Endodermal cell (in vitro differentiated cells): ENCODE data around the gene MYLK4. TPM values are rescaled to one million over a fixed set of nuclear protein-coding genes. Genes with fewer than 3 reads are reported as not detected.

Source experiments
- DNase-seq: peaks from one replicate; pipeline ENCODE4 v3.0.0-alpha.2; 2017
- H3K27ac ChIP-seq: 2 replicates; pipeline ENCODE4 v1.5.1; 2013; ENCODE audit warnings: mild to moderate bottlenecking, low read depth, low read length, moderate library complexity
- H3K27me3 ChIP-seq: 2 replicates; pipeline ENCODE4 v1.6.1; 2013; ENCODE audit warnings: mild to moderate bottlenecking, low read length, moderate library complexity; ENCODE audit not compliant: insufficient read depth, control insufficient read depth, poor library complexity, severe bottlenecking
- H3K36me3 ChIP-seq: 2 replicates; pipeline ENCODE4 v1.7.0; 2013; ENCODE audit warnings: mild to moderate bottlenecking, low read length, moderate library complexity; ENCODE audit not compliant: control insufficient read depth, insufficient read depth
- H3K4me1 ChIP-seq: one replicate; pipeline ENCODE4 v1.7.0; 2013; ENCODE audit warnings: low read length; ENCODE audit not compliant: control insufficient read depth, insufficient read depth
- H3K4me3 ChIP-seq: 2 replicates; pipeline ENCODE4 v1.5.1; 2013; ENCODE audit warnings: mild to moderate bottlenecking, low read length, moderate library complexity
- H3K9ac ChIP-seq: 2 replicates; pipeline ENCODE4 v1.6.1; 2013; ENCODE audit warnings: mild to moderate bottlenecking, low read length, moderate library complexity; ENCODE audit not compliant: poor library complexity, severe bottlenecking; ENCODE audit errors: extremely low read depth
- H3K9me3 ChIP-seq: 2 replicates; pipeline ENCODE4 v1.6.1; 2013; ENCODE audit warnings: mild to moderate bottlenecking, low read length, moderate library complexity; ENCODE audit not compliant: control insufficient read depth
- H3K27ac Mint-ChIP-seq: 2 replicates; pipeline ENCODE4 v1.8.0; 2020; ENCODE audit warnings: mixed read lengths
- H3K27me3 Mint-ChIP-seq: 2 replicates; pipeline ENCODE4 v1.8.0; 2021; ENCODE audit warnings: mild to moderate bottlenecking, mixed read lengths; ENCODE audit not compliant: insufficient read depth
- H3K36me3 Mint-ChIP-seq: 2 replicates; pipeline ENCODE4 v1.8.0; 2020; ENCODE audit warnings: low read depth, mixed read lengths
- H3K4me1 Mint-ChIP-seq: 2 replicates; pipeline ENCODE4 v1.8.0; 2020; ENCODE audit warnings: mixed read lengths
- H3K4me3 Mint-ChIP-seq: 2 replicates; pipeline ENCODE4 v1.8.0; 2020; ENCODE audit warnings: mild to moderate bottlenecking, moderate library complexity, mixed read lengths
- H3K9me3 Mint-ChIP-seq: 2 replicates; pipeline ENCODE4 v1.8.0; 2020; ENCODE audit warnings: mild to moderate bottlenecking, mixed read lengths
- WGBS, 2 experiments: methylation state at CpG; one replicate each; pipeline versions ENCODE4 v1.1.5 to v1.1.7; 2013; ENCODE audit warnings: missing lambda C conversion rate in 2 of 2, mixed read lengths in 1 of 2; ENCODE audit not compliant: insufficient coverage in 1 of 2, insufficient read length in 1 of 2; 5-methylcytosine and 5-hydroxymethylcytosine counted together
- total RNA-seq, 2 donors: library from RNA; stranded (reverse); fragmentation: NEBNext Ultra II Directional in 1 of 2; extraction: Animal tissue kit (Norgen Biotek cat#: 25700) in 1 of 2; gene quantifications; 2 replicates in 1 of 2; 3 replicates in 1 of 2; pipeline ENCODE4 v1.2.1, GENCODE V29; 2021
- TF ChIP-seq, protein P1 (sequence below): fragments of 200-600 bp; sonication (generic); conservative IDR thresholded peaks from 2 replicates; pipeline ENCODE4 v1.5.0; 2021; ENCODE audit warnings: antibody characterized with exemption, mild to moderate bottlenecking

MYLK4 gene
- total RNA-seq, 2 donors from 2014 or later = 0.18 to 0.20 TPM

DNA sequence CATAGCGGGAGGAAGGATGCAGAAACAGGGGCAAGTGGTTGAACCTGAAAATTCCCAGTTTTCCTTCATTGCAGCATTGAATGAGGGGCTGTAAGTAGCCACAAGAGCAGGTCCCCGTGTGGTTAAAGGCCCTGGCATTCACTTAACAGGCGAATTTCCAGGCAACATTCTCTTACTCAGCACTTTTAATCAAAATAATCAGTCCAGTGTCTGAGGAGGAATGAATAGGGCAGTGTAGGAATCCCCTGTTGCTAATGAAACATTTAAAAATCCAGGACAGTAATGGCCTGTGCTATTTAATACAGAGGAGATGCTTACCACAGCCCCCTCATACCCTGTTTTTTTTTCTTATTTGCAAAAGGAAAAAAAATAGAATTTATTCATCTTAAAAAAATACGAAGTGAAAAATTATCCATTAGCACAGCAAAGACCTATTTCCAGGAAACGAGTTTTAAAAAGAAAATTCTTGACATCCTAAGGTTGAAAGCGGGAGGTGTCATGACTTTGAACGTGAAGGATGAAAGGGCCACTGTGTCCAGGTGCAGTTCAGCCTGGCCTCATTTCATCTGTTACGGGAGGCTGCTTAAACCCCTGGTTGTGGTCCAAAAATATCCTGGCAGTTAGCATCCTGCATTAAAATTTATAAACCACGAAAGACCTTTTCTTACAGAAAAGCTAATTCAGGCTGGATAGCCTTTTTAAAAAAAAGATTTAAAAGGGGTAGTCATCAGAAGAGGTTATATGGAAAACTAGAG lies 20.2 kb downstream of the MYLK4 start:
- H3K9me3 ChIP-seq = no peaks in the 10 kb centered on the region
- peaks cover 19% of the 10 kb centered on the region for H3K4me1 ChIP-seq
- H3K36me3 ChIP-seq = no peaks in the 10 kb centered on the region
- no peak overlapping the region for H3K27ac ChIP-seq
- H3K4me3 ChIP-seq = no peak overlapping the region
- no peak for DNase-seq
- H3K36me3 Mint-ChIP-seq = no peaks in the 10 kb centered on the region
- peaks cover 50% of the 10 kb centered on the region for H3K4me1 Mint-ChIP-seq
- H3K27me3 ChIP-seq = no peaks in the 10 kb centered on the region
- no peak overlapping the region for H3K4me3 Mint-ChIP-seq
- TF ChIP-seq, protein P1, sequence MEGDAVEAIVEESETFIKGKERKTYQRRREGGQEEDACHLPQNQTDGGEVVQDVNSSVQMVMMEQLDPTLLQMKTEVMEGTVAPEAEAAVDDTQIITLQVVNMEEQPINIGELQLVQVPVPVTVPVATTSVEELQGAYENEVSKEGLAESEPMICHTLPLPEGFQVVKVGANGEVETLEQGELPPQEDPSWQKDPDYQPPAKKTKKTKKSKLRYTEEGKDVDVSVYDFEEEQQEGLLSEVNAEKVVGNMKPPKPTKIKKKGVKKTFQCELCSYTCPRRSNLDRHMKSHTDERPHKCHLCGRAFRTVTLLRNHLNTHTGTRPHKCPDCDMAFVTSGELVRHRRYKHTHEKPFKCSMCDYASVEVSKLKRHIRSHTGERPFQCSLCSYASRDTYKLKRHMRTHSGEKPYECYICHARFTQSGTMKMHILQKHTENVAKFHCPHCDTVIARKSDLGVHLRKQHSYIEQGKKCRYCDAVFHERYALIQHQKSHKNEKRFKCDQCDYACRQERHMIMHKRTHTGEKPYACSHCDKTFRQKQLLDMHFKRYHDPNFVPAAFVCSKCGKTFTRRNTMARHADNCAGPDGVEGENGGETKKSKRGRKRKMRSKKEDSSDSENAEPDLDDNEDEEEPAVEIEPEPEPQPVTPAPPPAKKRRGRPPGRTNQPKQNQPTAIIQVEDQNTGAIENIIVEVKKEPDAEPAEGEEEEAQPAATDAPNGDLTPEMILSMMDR = no peak
- H3K27ac Mint-ChIP-seq = no peak overlapping the region
- 89 to 91% methylated on average over 7 to 9 of the region's 9 CpGs for WGBS, 2 experiments
- peaks cover 3% of the 10 kb centered on the region for H3K27me3 Mint-ChIP-seq
- H3K9me3 Mint-ChIP-seq = no peaks in the 10 kb centered on the region
- no peak overlapping the region for H3K9ac ChIP-seq

- no peak for DNase-seq
- Histone ChIP-seq H3K27ac (no peak overlapping the region), H3K9me3 (no peaks in the 10 kb centered on the region), H3K4me1 (peaks cover 19% of the 10 kb centered on the region), H3K9ac (no peak overlapping the region), H3K4me3 (no peak overlapping the region), H3K36me3 (no peaks in the 10 kb centered on the region), H3K27me3 (no peaks in the 10 kb centered on the region)
- peaks cover 55% of the 10 kb centered on the region for H3K4me1 Mint-ChIP-seq
- no peaks in the 10 kb centered on the region for H3K36me3 Mint-ChIP-seq
- no peaks in the 10 kb centered on the region for H3K9me3 Mint-ChIP-seq
- peaks cover 3% of the 10 kb centered on the region for H3K27me3 Mint-ChIP-seq
- WGBS, 2 experiments = 93 to 94% methylated on average over 7 to 10 of the region's 10 CpGs
- no peak overlapping the region for H3K27ac Mint-ChIP-seq
- TF ChIP-seq, protein P1 = no peak
- H3K4me3 Mint-ChIP-seq = no peak overlapping the region
These were observed 20.8 kb downstream of the MYLK4 start for GRCh38 chr6:2729921-2730320.

- H3K4me3 ChIP-seq = no peak overlapping the region
- no peaks in the 10 kb centered on the region for H3K27me3 ChIP-seq
- peaks cover 5% of the 10 kb centered on the region for H3K9me3 Mint-ChIP-seq
- no peak overlapping the region for H3K9ac ChIP-seq
- H3K27me3 Mint-ChIP-seq = peaks cover 3% of the 10 kb centered on the region
- peaks cover 10% of the 10 kb centered on the region for H3K4me1 ChIP-seq
- H3K27ac Mint-ChIP-seq = peak overlapping the region; percentile 80
- H3K36me3 ChIP-seq = no peaks in the 10 kb centered on the region
- no peak overlapping the region for H3K4me3 Mint-ChIP-seq
- H3K9me3 ChIP-seq = peaks cover 8% of the 10 kb centered on the region
- TF ChIP-seq, protein P1 = no peak
- WGBS, 2 experiments = 79 to 80% methylated on average over 6 to 8 of the region's 8 CpGs
- DNase-seq = no peak
- H3K4me1 Mint-ChIP-seq = peaks cover 31% of the 10 kb centered on the region
- H3K36me3 Mint-ChIP-seq = no peaks in the 10 kb centered on the region
- no peak overlapping the region for H3K27ac ChIP-seq
These were observed 24.6 kb downstream of the MYLK4 start for GRCh38 chr6:2725999-2726567.
